ENCODE results near the gene SHF. TPM values are rescaled to one million over a fixed set of nuclear protein-coding genes. Genes with fewer than 3 reads are reported as not detected.

SHF gene
- total and polyA plus RNA-seq, 2 donors (not counting 1 experiment from before 2014, with no cell fraction given) = 1.6 to 15.4 TPM

- intact Hi-C loops (cut with micrococcal nuclease) = no loop called here
- no peaks in the 10 kb centered on the region for H3K79me2 ChIP-seq (ENCODE audit: control insufficient read depth, insufficient read depth, low read length)
- H3K27ac ChIP-seq (ENCODE audit: low read length in 2 of 2) = no peak overlapping the region
- H3K36me3 ChIP-seq (replicated peaks in 1 of 2; ENCODE audit: control extremely low read depth in 1 of 2, control insufficient read depth in 1 of 2, extremely low read depth in 1 of 2, insufficient read depth in 2 of 2, low read length in 1 of 2) = no peaks in the 10 kb centered on the region
- TF ChIP-seq, protein P1, sequence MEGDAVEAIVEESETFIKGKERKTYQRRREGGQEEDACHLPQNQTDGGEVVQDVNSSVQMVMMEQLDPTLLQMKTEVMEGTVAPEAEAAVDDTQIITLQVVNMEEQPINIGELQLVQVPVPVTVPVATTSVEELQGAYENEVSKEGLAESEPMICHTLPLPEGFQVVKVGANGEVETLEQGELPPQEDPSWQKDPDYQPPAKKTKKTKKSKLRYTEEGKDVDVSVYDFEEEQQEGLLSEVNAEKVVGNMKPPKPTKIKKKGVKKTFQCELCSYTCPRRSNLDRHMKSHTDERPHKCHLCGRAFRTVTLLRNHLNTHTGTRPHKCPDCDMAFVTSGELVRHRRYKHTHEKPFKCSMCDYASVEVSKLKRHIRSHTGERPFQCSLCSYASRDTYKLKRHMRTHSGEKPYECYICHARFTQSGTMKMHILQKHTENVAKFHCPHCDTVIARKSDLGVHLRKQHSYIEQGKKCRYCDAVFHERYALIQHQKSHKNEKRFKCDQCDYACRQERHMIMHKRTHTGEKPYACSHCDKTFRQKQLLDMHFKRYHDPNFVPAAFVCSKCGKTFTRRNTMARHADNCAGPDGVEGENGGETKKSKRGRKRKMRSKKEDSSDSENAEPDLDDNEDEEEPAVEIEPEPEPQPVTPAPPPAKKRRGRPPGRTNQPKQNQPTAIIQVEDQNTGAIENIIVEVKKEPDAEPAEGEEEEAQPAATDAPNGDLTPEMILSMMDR (IDR thresholded peaks at IDR 0.05) = no peak
- TF ChIP-seq EZH2 (IDR thresholded peaks at IDR 0.05; ENCODE audit: borderline replicate concordance, insufficient read depth, low read depth, low read length, poor library complexity, severe bottlenecking) = no peak
- H3K4me3 ChIP-seq (ENCODE audit: control extremely low read depth in 1 of 5, extremely low read depth in 1 of 5, insufficient read depth in 1 of 5, low read depth in 2 of 5, low read length in 4 of 5) = no peak overlapping the region
- H3K9me3 ChIP-seq (ENCODE audit: control extremely low read depth in 1 of 3, control insufficient read depth in 2 of 3, insufficient read depth in 1 of 3, low read length in 2 of 3) = no peaks in the 10 kb centered on the region
- Mint-ChIP-seq H3K27ac (no peak overlapping the region), H3K4me3 (no peak overlapping the region), H3K9me3 (ENCODE audit: insufficient read depth) (no peaks in the 10 kb centered on the region), H3K4me1 (no peaks in the 10 kb centered on the region), H3K27me3 (no peaks in the 10 kb centered on the region)
- WGBS (ENCODE audit: insufficient coverage) = 95% methylated on average over 2 of the region's 4 CpGs
- CTCF ChIA-PET = interaction anchor here (0.5 to 1.4 kb wide), 4 partner anchors 14 to 156 kb away, joined by 3 to 5 read pairs (median 4); no protein-coding TSS in a partner anchor
- POLR2A ChIA-PET = no interaction called here
- H4K20me1 ChIP-seq (ENCODE audit: control insufficient read depth, insufficient read depth, low read length, poor library complexity, severe bottlenecking) = no peaks in the 10 kb centered on the region
- no peak overlapping the region for H3K4me2 ChIP-seq (replicated peaks; ENCODE audit: low read depth, low read length, poor library complexity, severe bottlenecking)
- H3K4me1 ChIP-seq (ENCODE audit: control insufficient read depth in 2 of 2, insufficient read depth in 2 of 2, low read length in 2 of 2) = no peaks in the 10 kb centered on the region
- no peak overlapping the region for H2AFZ ChIP-seq (ENCODE audit: insufficient read depth, low read depth, low read length, poor library complexity, severe bottlenecking)
- H3K9ac ChIP-seq (ENCODE audit: low read length) = no peak overlapping the region
- ATAC-seq (ENCODE audit: low read depth) (no peak), DNase-seq (no peak)
- H3K27me3 ChIP-seq (replicated peaks in 1 of 4; ENCODE audit: control extremely low read depth in 1 of 4, control insufficient read depth in 3 of 4, insufficient read depth in 4 of 4, low read length in 3 of 4) = no peaks in the 10 kb centered on the region
These were observed 41.4 kb downstream of the SHF start for GRCh38 chr15:45146405-45146804.

DNA sequence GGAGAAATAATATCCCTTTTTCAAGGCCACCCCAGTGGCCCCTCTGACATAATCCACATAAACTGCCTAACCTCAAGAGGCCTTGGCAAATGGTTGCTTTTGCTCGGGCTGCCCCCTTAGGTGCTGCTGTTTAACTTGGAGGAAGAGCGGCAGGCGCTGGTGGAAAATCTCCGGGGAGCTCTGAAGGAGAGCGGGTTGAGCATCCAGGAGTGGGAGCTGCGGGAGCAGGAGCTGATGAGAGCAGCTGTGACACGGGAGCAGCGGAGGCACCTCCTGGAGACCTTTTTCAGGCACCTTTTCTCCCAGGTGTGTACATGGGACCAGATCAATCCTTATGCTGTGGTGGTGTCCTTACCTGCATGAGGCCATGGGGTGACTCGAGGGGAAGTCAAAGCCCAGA is 43.0 kb downstream of the SHF start:
- Mint-ChIP-seq H3K4me1 (no peaks in the 10 kb centered on the region), H3K27ac (no peak overlapping the region), H3K4me3 (no peak overlapping the region), H3K27me3 (no peaks in the 10 kb centered on the region), H3K9me3 (ENCODE audit: insufficient read depth) (no peaks in the 10 kb centered on the region)
- Histone ChIP-seq H3K4me1 (ENCODE audit: control insufficient read depth in 2 of 2, insufficient read depth in 2 of 2, low read length in 2 of 2) (no peaks in the 10 kb centered on the region), H3K79me2 (ENCODE audit: control insufficient read depth, insufficient read depth, low read length) (no peaks in the 10 kb centered on the region), H4K20me1 (ENCODE audit: control insufficient read depth, insufficient read depth, low read length, poor library complexity, severe bottlenecking) (no peaks in the 10 kb centered on the region), H3K4me2 (replicated peaks; ENCODE audit: low read depth, low read length, poor library complexity, severe bottlenecking) (no peak overlapping the region), H3K9ac (ENCODE audit: low read length) (no peak overlapping the region), H3K27ac (ENCODE audit: low read length in 2 of 2) (no peak overlapping the region), H3K36me3 (replicated peaks in 1 of 2; ENCODE audit: control extremely low read depth in 1 of 2, control insufficient read depth in 1 of 2, extremely low read depth in 1 of 2, insufficient read depth in 2 of 2, low read length in 1 of 2) (no peaks in the 10 kb centered on the region), H3K9me3 (ENCODE audit: control extremely low read depth in 1 of 3, control insufficient read depth in 2 of 3, insufficient read depth in 1 of 3, low read length in 2 of 3) (no peaks in the 10 kb centered on the region), H3K27me3 (replicated peaks in 1 of 4; ENCODE audit: control extremely low read depth in 1 of 4, control insufficient read depth in 3 of 4, insufficient read depth in 4 of 4, low read length in 3 of 4) (no peaks in the 10 kb centered on the region), H2AFZ (ENCODE audit: insufficient read depth, low read depth, low read length, poor library complexity, severe bottlenecking) (no peak overlapping the region), H3K4me3 (ENCODE audit: control extremely low read depth in 1 of 5, extremely low read depth in 1 of 5, insufficient read depth in 1 of 5, low read depth in 2 of 5, low read length in 4 of 5) (no peak overlapping the region)
- POLR2A ChIA-PET = no interaction called here
- intact Hi-C loops (cut with micrococcal nuclease) = no loop called here
- DNase-seq (no peak), ATAC-seq (ENCODE audit: low read depth) (no peak)
- no peak for TF ChIP-seq EZH2 (IDR thresholded peaks at IDR 0.05; ENCODE audit: borderline replicate concordance, insufficient read depth, low read depth, low read length, poor library complexity, severe bottlenecking)
- TF ChIP-seq, protein P1 (IDR thresholded peaks at IDR 0.05) = no peak
- 90% methylated on average over 9 of the region's 9 CpGs for WGBS (ENCODE audit: insufficient coverage)
- CTCF ChIA-PET = interaction anchor here (1.4 kb wide), 1 partner anchor 13 kb away, joined by 3 read pairs; no protein-coding TSS in a partner anchor

Data from B cell (primary cell).